OCI-LY1 (cell line): ENCODE measurements around the gene RGL4.

ENCODE experiments used
- H2AFZ ChIP-seq: fragments of 200-600 bp; sonication (generic), shearing (Covaris generic); 2 replicates; pipeline ENCODE4 v1.6.0; 2014; ENCODE audit warnings: antibody characterized with exemption, mild to moderate bottlenecking, low read length
- H3F3A ChIP-seq: fragments of 200-600 bp; sonication (generic), shearing (Covaris generic); 2 replicates; pipeline ENCODE4 v1.6.0; 2014; ENCODE audit warnings: mild to moderate bottlenecking, antibody characterized with exemption, low read length, moderate library complexity; ENCODE audit not compliant: insufficient read depth
- H3K27ac ChIP-seq: fragments of 200-600 bp; sonication (generic); 2 replicates; pipeline ENCODE4 v1.5.1; 2014; ENCODE audit warnings: low read length, mixed run types, mild to moderate bottlenecking, low read depth; ENCODE audit not compliant: poor library complexity, severe bottlenecking
- H3K27me3 ChIP-seq: fragments of 200-600 bp; sonication (generic); 2 replicates; pipeline ENCODE4 v1.6.0; 2014; ENCODE audit warnings: antibody characterized with exemption, mild to moderate bottlenecking, low read length, moderate library complexity; ENCODE audit not compliant: insufficient read depth
- H3K36me3 ChIP-seq: fragments of 200-600 bp; sonication (generic); 2 replicates; pipeline ENCODE4 v1.6.1; 2014; ENCODE audit warnings: mild to moderate bottlenecking, antibody characterized with exemption, low read length, moderate library complexity, mixed read lengths; ENCODE audit not compliant: insufficient read depth
- H3K4me1 ChIP-seq: fragments of 200-600 bp; sonication (generic); 2 replicates; pipeline ENCODE4 v1.5.1; 2014; ENCODE audit warnings: mild to moderate bottlenecking, low read length, moderate library complexity; ENCODE audit not compliant: insufficient read depth, severe bottlenecking
- H3K4me2 ChIP-seq: fragments of 200-600 bp; sonication (generic), shearing (Covaris generic); 2 replicates; pipeline ENCODE4 v1.6.1; 2014; ENCODE audit warnings: low read length
- H3K4me3 ChIP-seq: fragments of 200-600 bp; sonication (generic); 2 replicates; pipeline ENCODE4 v1.5.1; 2014; ENCODE audit warnings: low read length, low read depth, mild to moderate bottlenecking, mixed read lengths; ENCODE audit not compliant: poor library complexity, severe bottlenecking
- H3K79me2 ChIP-seq: fragments of 200-600 bp; shearing (Covaris generic); 2 replicates; pipeline ENCODE4 v1.6.1; 2016; ENCODE audit warnings: mixed run types, low read length, mixed read lengths; ENCODE audit not compliant: insufficient read depth
- H3K9ac ChIP-seq: fragments of 200-600 bp; sonication (generic), shearing (Covaris generic); 2 replicates; pipeline ENCODE4 v1.6.1; 2014; ENCODE audit warnings: mild to moderate bottlenecking, low read length, mixed read lengths
- H3K9me2 ChIP-seq: fragments of 200-600 bp; sonication (generic), shearing (Covaris generic); 2 replicates; pipeline ENCODE4 v1.6.1; 2014; ENCODE audit warnings: low read depth, mild to moderate bottlenecking, low read length, mixed read lengths
- H3K9me3 ChIP-seq: fragments of 200-600 bp; shearing (Covaris generic); 2 replicates; pipeline ENCODE4 v1.6.1; 2014; ENCODE audit warnings: low read length, mixed read lengths
- H4K20me1 ChIP-seq: fragments of 200-600 bp; sonication (generic), shearing (Covaris generic); 2 replicates; pipeline ENCODE4 v1.6.0; 2016; ENCODE audit warnings: mild to moderate bottlenecking, low read length; ENCODE audit not compliant: insufficient read depth
- EZH2 ChIP-seq: fragments of 200-600 bp; sonication (generic), shearing (Covaris generic); IDR thresholded peaks from 2 replicates; pipeline ENCODE4 v1.8.0; 2017; ENCODE audit warnings: borderline replicate concordance, mixed run types, mild to moderate bottlenecking, antibody characterized with exemption, low read length, moderate library complexity, mixed read lengths
- TF ChIP-seq, protein P1 (sequence below): fragments of 200-600 bp; sonication (generic), shearing (Covaris generic); IDR thresholded peaks from 2 replicates; pipeline ENCODE4 v1.5.1; 2017; ENCODE audit warnings: mild to moderate bottlenecking, antibody characterized with exemption, low read length, moderate library complexity, mixed read lengths

Gene RGL4

GRCh38 chr22:23715806-23716375 lies 25.1 kb downstream of the RGL4 start:
- H3K27ac ChIP-seq: peak overlapping the region; percentile 27
- no peaks in the 10 kb centered on the region for H4K20me1 ChIP-seq
- H3K36me3 ChIP-seq: peaks cover 28% of the 10 kb centered on the region
- H3K4me3 ChIP-seq: peak overlapping the region; percentile 87
- H3K27me3 ChIP-seq: no peaks in the 10 kb centered on the region
- H3K9me2 ChIP-seq: no peaks in the 10 kb centered on the region
- TF ChIP-seq, protein P1, sequence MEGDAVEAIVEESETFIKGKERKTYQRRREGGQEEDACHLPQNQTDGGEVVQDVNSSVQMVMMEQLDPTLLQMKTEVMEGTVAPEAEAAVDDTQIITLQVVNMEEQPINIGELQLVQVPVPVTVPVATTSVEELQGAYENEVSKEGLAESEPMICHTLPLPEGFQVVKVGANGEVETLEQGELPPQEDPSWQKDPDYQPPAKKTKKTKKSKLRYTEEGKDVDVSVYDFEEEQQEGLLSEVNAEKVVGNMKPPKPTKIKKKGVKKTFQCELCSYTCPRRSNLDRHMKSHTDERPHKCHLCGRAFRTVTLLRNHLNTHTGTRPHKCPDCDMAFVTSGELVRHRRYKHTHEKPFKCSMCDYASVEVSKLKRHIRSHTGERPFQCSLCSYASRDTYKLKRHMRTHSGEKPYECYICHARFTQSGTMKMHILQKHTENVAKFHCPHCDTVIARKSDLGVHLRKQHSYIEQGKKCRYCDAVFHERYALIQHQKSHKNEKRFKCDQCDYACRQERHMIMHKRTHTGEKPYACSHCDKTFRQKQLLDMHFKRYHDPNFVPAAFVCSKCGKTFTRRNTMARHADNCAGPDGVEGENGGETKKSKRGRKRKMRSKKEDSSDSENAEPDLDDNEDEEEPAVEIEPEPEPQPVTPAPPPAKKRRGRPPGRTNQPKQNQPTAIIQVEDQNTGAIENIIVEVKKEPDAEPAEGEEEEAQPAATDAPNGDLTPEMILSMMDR: no peak
- TF ChIP-seq EZH2: no peak
- H3F3A ChIP-seq: no peaks in the 10 kb centered on the region
- H3K79me2 ChIP-seq: no peaks in the 10 kb centered on the region
- H2AFZ ChIP-seq: no peak overlapping the region
- H3K4me1 ChIP-seq: peaks cover 35% of the 10 kb centered on the region
- peak overlapping the region; percentile 77 for H3K4me2 ChIP-seq
- no peaks in the 10 kb centered on the region for H3K9me3 ChIP-seq
- peak overlapping the region; percentile 84; the same call in 1 of the 2 replicates for H3K9ac ChIP-seq

DNA sequence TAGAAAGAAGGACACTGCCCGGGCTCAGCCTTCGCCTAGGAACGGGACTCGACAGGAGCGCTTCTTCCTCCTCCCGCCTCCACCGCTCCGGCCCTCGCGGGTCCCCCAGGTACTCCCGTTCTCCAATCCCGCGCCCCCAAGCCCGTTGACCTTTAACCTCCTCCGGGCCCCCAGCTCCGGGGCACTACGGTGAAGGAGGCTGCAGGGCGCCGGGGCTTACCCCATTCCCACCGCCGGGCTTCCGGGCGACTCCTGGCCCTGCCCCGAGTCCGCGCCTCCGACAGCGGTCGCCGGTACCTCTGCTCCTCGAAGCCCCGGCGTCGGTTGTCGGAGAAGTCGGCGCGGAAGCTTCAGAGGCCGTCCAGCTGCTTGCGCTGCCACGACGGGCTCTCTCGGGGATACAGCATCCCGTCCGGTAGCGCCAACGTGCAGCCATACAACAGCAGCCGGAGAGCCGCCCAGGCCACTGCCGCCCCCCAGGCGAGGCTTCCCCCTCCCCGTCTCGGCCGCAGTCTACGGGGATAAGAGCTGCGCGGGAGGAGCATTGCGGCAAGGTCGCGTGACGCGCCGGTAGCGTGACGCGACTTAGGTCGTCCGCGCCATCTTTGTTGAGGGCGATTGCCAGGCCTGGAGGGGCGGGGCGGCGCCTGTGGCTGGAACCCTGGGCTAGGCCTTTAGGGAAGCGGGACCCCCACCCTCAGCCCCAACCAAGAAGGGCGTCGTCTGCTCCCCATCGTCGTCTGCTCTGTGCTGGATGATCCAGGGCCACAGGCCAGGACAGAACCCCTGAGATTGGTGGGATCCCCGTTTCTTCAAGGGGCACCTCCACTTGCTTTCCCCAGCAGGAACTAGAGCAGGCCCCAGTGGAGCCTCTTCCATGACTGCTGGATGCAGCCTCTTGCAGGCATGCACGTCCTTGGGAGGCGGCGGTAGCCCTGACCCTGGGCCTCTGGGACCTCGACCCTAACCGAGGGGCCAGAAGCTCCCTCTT lies 26.3 kb downstream of the RGL4 start:
- Histone ChIP-seq H3K4me2 (peak overlapping the region; percentile 77), H3K79me2 (no peaks in the 10 kb centered on the region), H3K9me2 (no peaks in the 10 kb centered on the region), H3K9ac (peak overlapping the region; percentile 84), H3K4me1 (peaks cover 35% of the 10 kb centered on the region), H4K20me1 (no peaks in the 10 kb centered on the region), H2AFZ (no peak overlapping the region), H3K36me3 (peaks cover 16% of the 10 kb centered on the region; the same call in 1 of the 2 replicates), H3K27me3 (no peaks in the 10 kb centered on the region), H3F3A (no peaks in the 10 kb centered on the region), H3K4me3 (peak overlapping the region; percentile 87), H3K9me3 (no peaks in the 10 kb centered on the region), H3K27ac (peak overlapping the region; percentile 27)
- TF ChIP-seq, protein P1: no peak
- no peak for TF ChIP-seq EZH2

- no peaks in the 10 kb centered on the region for H3K9me3 ChIP-seq
- TF ChIP-seq, protein P1: no peak
- no peak overlapping the region for H3K4me2 ChIP-seq
- H3K27ac ChIP-seq: no peak overlapping the region
- H3K4me3 ChIP-seq: no peak overlapping the region
- H3K79me2 ChIP-seq: no peaks in the 10 kb centered on the region
- H4K20me1 ChIP-seq: no peaks in the 10 kb centered on the region
- no peak overlapping the region for H2AFZ ChIP-seq
- peaks cover 10% of the 10 kb centered on the region; the same call in 1 of the 2 replicates for H3K36me3 ChIP-seq
- no peaks in the 10 kb centered on the region for H3K9me2 ChIP-seq
- peaks cover 31% of the 10 kb centered on the region for H3K4me1 ChIP-seq
- H3K27me3 ChIP-seq: no peaks in the 10 kb centered on the region
- no peaks in the 10 kb centered on the region for H3F3A ChIP-seq
- no peak overlapping the region for H3K9ac ChIP-seq
Measured at GRCh38 chr22:23718371-23719165, 27.8 kb downstream of the RGL4 start.
